K562 (cell line): ENCODE data around the gene FUBP3. TPM values are rescaled to one million over a fixed set of nuclear protein-coding genes. Genes with fewer than 3 reads are reported as not detected.
A peak's percentile ranks its signal among the peaks of the same experiment; 100 is the strongest.

ENCODE experiments used
- ATAC-seq: fragments of 200-7000 bp; cut with Tn5 transposase; 3 replicates; pipeline ENCODE4 v1.9.1; 2020; ENCODE audit warnings: moderate library complexity
- BruUV-seq: library from RNA; stranded (reverse); fragments of 400-500 nt; replicated peaks from 2 replicates; lab custom pipeline; 2021; lab: Mats Ljungman, UMichigan
- CTCF ChIA-PET: fragments of 300-600 bp; formaldehyde crosslinking; extraction: SDS; loops from one replicate; lab custom pipeline; 2021; ENCODE audit warnings: low intra/inter-chr PET ratio; lab: Yijun Ruan, JAX
- POLR2A ChIA-PET: fragments of 300-600, 350-650 bp; sonication (Branson Sonifier 250); formaldehyde crosslinking; extraction: SDS; loops from one replicate; lab custom pipeline; 2021; ENCODE audit warnings: antibody characterized with exemption, inconsistent platforms; lab: Yijun Ruan, JAX
- DNase-seq, 4 experiments: peaks; one replicate each; pipeline versions ENCODE4 v3.0.0 to v3.0.0-alpha.2; 2011 to 2018; ENCODE audit warnings: low spot score in 3 of 4, mixed read lengths in 3 of 4; ENCODE audit errors: extremely low read depth in 1 of 4
- FAIRE-seq: peaks from 2 replicates; lab custom pipeline; 2011; peaks lifted over from hg19 to GRCh38; lab: Jason Lieb, UNC
- H2AFZ ChIP-seq: 2 replicates; pipeline ENCODE4 v1.6.0; 2011; ENCODE audit warnings: low read depth, low read length, control low read depth, inconsistent platforms
- H3K27ac ChIP-seq: fragments of 200-600 bp; 3 replicates; pipeline ENCODE4 v1.8.0; 2011; ENCODE audit warnings: low read depth, mild to moderate bottlenecking, control low read depth, inconsistent platforms, low read length, moderate library complexity, mixed read lengths; ENCODE audit errors: extremely low read depth
- H3K27me3 ChIP-seq, 2 experiments: fragments of 300-600 bp in 1 of 2; 2 replicates in 1 of 2; 3 replicates in 1 of 2; pipeline versions ENCODE4 v1.6.0 to v1.8.0; 2011; ENCODE audit warnings: inconsistent platforms in 2 of 2, low read length in 2 of 2, mild to moderate bottlenecking in 1 of 2, mixed read lengths in 1 of 2, moderate library complexity in 1 of 2; ENCODE audit not compliant: control insufficient read depth in 2 of 2, insufficient read depth in 2 of 2
- H3K36me3 ChIP-seq: fragments of 300-600 bp; 3 replicates; pipeline ENCODE4 v1.8.0; 2011; ENCODE audit warnings: mild to moderate bottlenecking, low read length, inconsistent platforms; ENCODE audit not compliant: control insufficient read depth, insufficient read depth
- H3K4me1 ChIP-seq, 2 experiments: fragments of 200-600 bp in 1 of 2; replicated peaks in 1 of 2; 2 replicates in 1 of 2; 3 replicates in 1 of 2; pipeline versions ENCODE4 v1.5.1 to v1.8.0; 2011; ENCODE audit warnings: inconsistent platforms in 2 of 2, low read length in 2 of 2, mild to moderate bottlenecking in 1 of 2, mixed read lengths in 1 of 2, moderate library complexity in 1 of 2; ENCODE audit not compliant: control insufficient read depth in 2 of 2, insufficient read depth in 2 of 2
- H3K4me2 ChIP-seq: 2 replicates; pipeline ENCODE4 v1.6.1; 2011; ENCODE audit warnings: low read length, control low read depth, inconsistent platforms, mixed read lengths; ENCODE audit not compliant: insufficient read depth
- H3K4me3 ChIP-seq: fragments of 200-600 bp; sonication (generic), shearing (Covaris generic); 2 replicates; pipeline ENCODE4 v1.5.1; 2016; ENCODE audit warnings: control low read depth, inconsistent platforms
- H3K79me2 ChIP-seq: fragments of 200-600 bp; 3 replicates; pipeline ENCODE4 v1.8.0; 2011; ENCODE audit warnings: low read length, inconsistent platforms; ENCODE audit not compliant: control insufficient read depth, insufficient read depth
- H3K9ac ChIP-seq, 2 experiments: 2 replicates each; pipeline versions ENCODE4 v1.6.0 to v1.6.1; 2011; ENCODE audit warnings: low read depth in 2 of 2, low read length in 2 of 2, control low read depth in 1 of 2, inconsistent platforms in 1 of 2, mild to moderate bottlenecking in 1 of 2, mixed read lengths in 1 of 2; ENCODE audit not compliant: insufficient read depth in 1 of 2
- H3K9me1 ChIP-seq: one replicate; pipeline ENCODE4 v1.6.0; 2011; ENCODE audit warnings: inconsistent platforms, mild to moderate bottlenecking, low read length, moderate library complexity; ENCODE audit not compliant: control insufficient read depth, insufficient read depth
- H3K9me3 ChIP-seq: replicated peaks from 2 replicates; pipeline ENCODE4 v1.5.1; 2011; ENCODE audit warnings: low read depth, low read length, inconsistent platforms; ENCODE audit not compliant: control insufficient read depth, insufficient read depth
- H4K20me1 ChIP-seq: replicated peaks from 2 replicates; pipeline ENCODE4 v1.6.1; 2011; ENCODE audit warnings: low read length, inconsistent platforms, mixed read lengths; ENCODE audit not compliant: control insufficient read depth, insufficient read depth
- CBX1 ChIP-seq: sonication (generic); IDR thresholded peaks from 2 replicates; pipeline ENCODE4 v1.6.1; 2016; ENCODE audit warnings: antibody characterized with exemption, low read depth, mild to moderate bottlenecking
- CCNT2 ChIP-seq: IDR thresholded peaks from 2 replicates; pipeline ENCODE4 v1.6.1; 2011; ENCODE audit warnings: borderline replicate concordance, low read depth, mild to moderate bottlenecking, moderate library complexity, mixed read lengths, low read length; ENCODE audit not compliant: insufficient read length; ENCODE audit errors: extremely low read depth
- POU5F1 ChIP-seq: fragments of 150-350 bp; IDR thresholded peaks from 2 replicates; pipeline ENCODE4 v1.6.1; 2014; ENCODE audit warnings: borderline replicate concordance, low read length, low read depth, mild to moderate bottlenecking; ENCODE audit not compliant: partially characterized antibody
- PRPF4 ChIP-seq: fragments of 200-400 bp; formaldehyde crosslinking; IDR thresholded peaks from one replicate; pipeline ENCODE4 v1.6.1; 2017; ENCODE audit warnings: low read length, low read depth, mild to moderate bottlenecking; ENCODE audit not compliant: insufficient read depth, poor library complexity, severe bottlenecking
- RBM14 ChIP-seq: fragments of 200-400 bp; formaldehyde crosslinking; IDR thresholded peaks from 2 replicates; pipeline ENCODE4 v1.6.1; 2018; ENCODE audit warnings: low read depth, mild to moderate bottlenecking, low read length, moderate library complexity, borderline replicate concordance; ENCODE audit not compliant: insufficient read depth
- WGBS: fragments of 100-300 bp; shearing (Covaris generic); methylation state at CpG from one replicate; pipeline ENCODE4 v1.1.6; 2016; ENCODE audit warnings: low coverage, mixed read lengths; ENCODE audit not compliant: insufficient coverage; ENCODE audit errors: missing lambda C conversion rate; 5-methylcytosine and 5-hydroxymethylcytosine counted together
- in situ Hi-C: fragments of 300-500 bp; cut with MboI; formaldehyde crosslinking; loops from 4 replicates; pipeline ENCODE4 v1.15.0; 2018; ENCODE audit warnings: inconsistent platforms, mixed read lengths
- intact Hi-C: fragments of 100-400 bp; cut with micrococcal nuclease; formaldehyde crosslinking; loops from 2 replicates; pipeline ENCODE4 v1.14.2; 2022
- polyA plus RNA-seq, 8 experiments: library from polyadenylated mRNA; depleted of rRNA in 4 of 8; stranded (reverse) in 5 of 8; unstranded in 3 of 8; fragments of >200 nt; fragmentation: Nextera tagmentation in 2 of 8; fragmentation: Illumina TruSeq in 1 of 8; extraction: Ambion mirVana in 2 of 8; extraction: Trizol in 1 of 8; gene quantifications; 2 replicates each; pipeline versions ENCODE4 v1.2.1 to v1.2.3, GENCODE V29; 2011 to 2014; ENCODE audit warnings: inconsistent platforms in 1 of 8, missing spikeins in 1 of 8
- total RNA-seq, 7 experiments: library from RNA; depleted of rRNA in 6 of 7; stranded (reverse); fragments of >200 nt in 6 of 7; fragmentation: Illumina TruSeq in 2 of 7; extraction: Trizol in 2 of 7; gene quantifications; 2 replicates each; pipeline versions ENCODE4 v1.2.1 to v1.2.3, GENCODE V29; 2011 to 2021; ENCODE audit warnings: low replicate concordance in 1 of 7

FUBP3 gene
- total and polyA plus RNA-seq, 9 of the 15 experiments (the other 6 are each of a cell fraction or from before 2014, with no cell fraction given): 3.0 to 64.0 (median 48.1) TPM

GRCh38 chr9:130554606-130555005 lies 24.8 kb upstream of the FUBP3 start:
- Histone ChIP-seq H2AFZ (no peak overlapping the region), H3K9me3 (0 out of 2 replicates have a peak, but pooled peaks cover 4% of the 10 kb centered on the region), H3K79me2 (no peaks in the 10 kb centered on the region), H3K4me2 (no peak overlapping the region), H4K20me1 (no peaks in the 10 kb centered on the region), H3K27me3 (peaks cover 0 to 22% of the 10 kb centered on the region in 2 experiments; a peak in 2 of 5 replicates), H3K9me1 (no peaks in the 10 kb centered on the region), H3K36me3 (no peaks in the 10 kb centered on the region), H3K9ac (0 out of 4 replicates have a peak overlapping the region, but pooled peaks of 1 of the 2 experiments have one; percentile 17), H3K4me3 (no peak overlapping the region), H3K27ac (no peak overlapping the region), H3K4me1 (peaks cover 0 to 10% of the 10 kb centered on the region in 2 experiments; a peak in 1 of 5 replicates)
- no peak for DNase-seq
- ChIA-PET POLR2A (interaction anchor here (0.5 to 1.0 kb wide), 2 partner anchors 8 to 1852 kb away, joined by 3 to 4 read pairs; partner anchors contain the start of gene PKN3), CTCF (no interaction called here)
- TF ChIP-seq POU5F1 (no peak), RBM14 (no peak), PRPF4 (no peak), CBX1 (no peak), CCNT2 (no peak)
- in situ Hi-C loops (no loop called here), intact Hi-C loops (no loop called here)
- ATAC-seq: no peak
- BruUV-seq: no TSS peak
- FAIRE-seq: no peak
- WGBS: 13% methylated on average over 4 of the region's 5 CpGs
